NCI-H1092 treated with DMSO at 0.1 percent for 48 hours (cell line): ENCODE results near the gene TICRR.

Experiments used
- DNase-seq: peaks from one replicate; lab custom pipeline; 2025; lab: John Stamatoyannopoulos, UW

The TICRR gene

GRCh38 chr15:89673165-89673512, 97.9 kb downstream of the TICRR start:
- peak; percentile 31 for DNase-seq

- no peak for DNase-seq
Observed at GRCh38 chr15:89674526-89674925, 99.3 kb downstream of the TICRR start.

- no peak for DNase-seq
Observed at GRCh38 chr15:89675606-89676005, 100.3 kb downstream of the TICRR start.

- no peak for DNase-seq
Observed at GRCh38 chr15:89677381-89677780, 102.1 kb downstream of the TICRR start.
